ENCODE data around the gene IL17C.

DNA sequence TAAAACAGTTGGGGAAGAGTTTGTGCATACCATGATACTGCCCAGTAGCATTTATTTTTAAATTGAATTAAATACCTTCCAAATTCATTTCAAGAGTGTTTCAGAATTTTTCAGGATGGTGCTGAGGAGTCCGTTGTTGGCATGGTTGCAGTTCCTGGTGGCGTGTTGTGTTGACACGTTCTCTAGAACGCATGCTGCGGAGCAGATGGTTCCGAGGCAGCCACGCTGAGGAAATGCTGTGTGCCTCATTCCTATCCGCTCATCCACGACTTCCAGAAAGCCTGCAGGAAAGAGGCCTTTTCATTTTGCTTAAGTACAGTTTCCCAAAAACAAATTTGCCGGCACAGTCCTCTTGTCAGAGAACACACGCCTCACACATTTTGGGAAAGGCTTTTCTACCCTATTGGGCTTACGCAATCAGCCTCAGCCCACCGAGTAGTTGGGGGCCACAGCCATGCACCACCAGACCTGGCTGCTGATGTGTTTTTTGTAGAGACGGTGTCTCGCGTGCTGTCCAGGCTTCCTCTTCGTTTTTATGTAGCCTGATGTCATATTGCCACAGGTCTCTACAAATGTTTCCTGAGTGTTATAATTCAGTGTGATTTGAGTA is 32.1 kb upstream of the IL17C start:
- no peak for TF ChIP-seq POLR2A (IDR thresholded peaks at IDR 0.05)
- TF ChIP-seq CTCF (IDR thresholded peaks at IDR 0.05) = no peak
- TF ChIP-seq EP300 (IDR thresholded peaks at IDR 0.05) = no peak

Data from ovary (tissue), 3 donors.